ENCODE results near the gene WDR33.
"Not testable (repeated sequence)": the region's sequence is repeated elsewhere in the genome, so short reads cannot be mapped to it uniquely, and the experiment has no call there.

Gene WDR33

GRCh38 chr2:127829845-127830246 is 18.9 kb upstream of the WDR33 start:
- TF ChIP-seq TOX (CRISPR knock-in tag; IDR thresholded peaks at IDR 0.05; ENCODE audit: borderline replicate concordance) = no peak
- TF ChIP-seq, protein P1, sequence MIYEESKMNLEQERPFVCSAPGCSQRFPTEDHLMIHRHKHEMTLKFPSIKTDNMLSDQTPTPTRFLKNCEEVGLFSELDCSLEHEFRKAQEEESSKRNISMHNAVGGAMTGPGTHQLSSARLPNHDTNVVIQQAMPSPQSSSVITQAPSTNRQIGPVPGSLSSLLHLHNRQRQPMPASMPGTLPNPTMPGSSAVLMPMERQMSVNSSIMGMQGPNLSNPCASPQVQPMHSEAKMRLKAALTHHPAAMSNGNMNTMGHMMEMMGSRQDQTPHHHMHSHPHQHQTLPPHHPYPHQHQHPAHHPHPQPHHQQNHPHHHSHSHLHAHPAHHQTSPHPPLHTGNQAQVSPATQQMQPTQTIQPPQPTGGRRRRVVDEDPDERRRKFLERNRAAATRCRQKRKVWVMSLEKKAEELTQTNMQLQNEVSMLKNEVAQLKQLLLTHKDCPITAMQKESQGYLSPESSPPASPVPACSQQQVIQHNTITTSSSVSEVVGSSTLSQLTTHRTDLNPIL (CRISPR knock-in tag; IDR thresholded peaks at IDR 0.05; ENCODE audit: low read depth) = no peak
- no peak for TF ChIP-seq SNAI2 (CRISPR knock-in tag; IDR thresholded peaks at IDR 0.05)
- TF ChIP-seq CSDC2 (CRISPR knock-in tag; IDR thresholded peaks at IDR 0.05) = no peak
- ATAC-seq = no peak

- not testable (repeated sequence) for ATAC-seq
These were observed 15.7 kb upstream of the WDR33 start for GRCh38 chr2:127826708-127827107.

- no peak for ATAC-seq
- no peak for TF ChIP-seq SNAI2 (CRISPR knock-in tag; IDR thresholded peaks at IDR 0.05)
- TF ChIP-seq CSRNP3 (CRISPR knock-in tag; IDR thresholded peaks at IDR 0.05) = no peak
- TF ChIP-seq ZNF8 (CRISPR knock-in tag; IDR thresholded peaks at IDR 0.05) = no peak
- no peak for TF ChIP-seq RARB (CRISPR knock-in tag; IDR thresholded peaks at IDR 0.05)
- TF ChIP-seq, protein P2, sequence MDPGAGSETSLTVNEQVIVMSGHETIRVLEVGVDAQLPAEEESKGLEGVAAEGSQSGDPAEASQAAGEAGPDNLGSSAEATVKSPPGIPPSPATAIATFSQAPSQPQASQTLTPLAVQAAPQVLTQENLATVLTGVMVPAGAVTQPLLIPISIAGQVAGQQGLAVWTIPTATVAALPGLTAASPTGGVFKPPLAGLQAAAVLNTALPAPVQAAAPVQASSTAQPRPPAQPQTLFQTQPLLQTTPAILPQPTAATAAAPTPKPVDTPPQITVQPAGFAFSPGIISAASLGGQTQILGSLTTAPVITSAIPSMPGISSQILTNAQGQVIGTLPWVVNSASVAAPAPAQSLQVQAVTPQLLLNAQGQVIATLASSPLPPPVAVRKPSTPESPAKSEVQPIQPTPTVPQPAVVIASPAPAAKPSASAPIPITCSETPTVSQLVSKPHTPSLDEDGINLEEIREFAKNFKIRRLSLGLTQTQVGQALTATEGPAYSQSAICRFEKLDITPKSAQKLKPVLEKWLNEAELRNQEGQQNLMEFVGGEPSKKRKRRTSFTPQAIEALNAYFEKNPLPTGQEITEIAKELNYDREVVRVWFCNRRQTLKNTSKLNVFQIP (CRISPR knock-in tag; IDR thresholded peaks at IDR 0.05; ENCODE audit: borderline replicate concordance, low read depth) = no peak
- TF ChIP-seq BACH2 (CRISPR knock-in tag; IDR thresholded peaks at IDR 0.05; ENCODE audit: borderline replicate concordance) = no peak
- no peak for TF ChIP-seq CSDC2 (CRISPR knock-in tag; IDR thresholded peaks at IDR 0.05)
- TF ChIP-seq TSHZ2 (CRISPR knock-in tag; IDR thresholded peaks at IDR 0.05) = no peak
- no peak for TF ChIP-seq ZNF565 (CRISPR knock-in tag; conservative IDR thresholded peaks at IDR 0.05; ENCODE audit: low read depth)
- no peak for TF ChIP-seq ISL1 (CRISPR knock-in tag; IDR thresholded peaks at IDR 0.05)
- no peak for TF ChIP-seq ARNTL (CRISPR knock-in tag; IDR thresholded peaks at IDR 0.05; ENCODE audit: borderline replicate concordance, low read depth)
- TF ChIP-seq TOX (CRISPR knock-in tag; IDR thresholded peaks at IDR 0.05; ENCODE audit: borderline replicate concordance) = no peak
- TF ChIP-seq ZC3H10 (CRISPR knock-in tag; IDR thresholded peaks at IDR 0.05) = no peak
- TF ChIP-seq OSR1 (CRISPR knock-in tag; IDR thresholded peaks at IDR 0.05) = no peak
- TF ChIP-seq PPARA (CRISPR knock-in tag; IDR thresholded peaks at IDR 0.05; ENCODE audit: borderline replicate concordance) = no peak
- TF ChIP-seq ZNF70 (CRISPR knock-in tag; IDR thresholded peaks at IDR 0.05) = no peak
These were observed 15.1 kb upstream of the WDR33 start for GRCh38 chr2:127826047-127826446.

GRCh38 chr2:127820080-127820668 is 9.2 kb upstream of the WDR33 start:
- no peak for ATAC-seq
- TF ChIP-seq BACH2 (CRISPR knock-in tag; IDR thresholded peaks at IDR 0.05; ENCODE audit: borderline replicate concordance) = no peak
- no peak for TF ChIP-seq TOX (CRISPR knock-in tag; IDR thresholded peaks at IDR 0.05; ENCODE audit: borderline replicate concordance)
- TF ChIP-seq OSR1 (CRISPR knock-in tag; IDR thresholded peaks at IDR 0.05) = no peak
- no peak for TF ChIP-seq PPARA (CRISPR knock-in tag; IDR thresholded peaks at IDR 0.05; ENCODE audit: borderline replicate concordance)
- TF ChIP-seq CSDC2 (CRISPR knock-in tag; IDR thresholded peaks at IDR 0.05) = no peak
- TF ChIP-seq ISL1 (CRISPR knock-in tag; IDR thresholded peaks at IDR 0.05) = no peak
- TF ChIP-seq SNAI2 (CRISPR knock-in tag; IDR thresholded peaks at IDR 0.05) = no peak
- TF ChIP-seq, protein P2 (CRISPR knock-in tag; IDR thresholded peaks at IDR 0.05; ENCODE audit: borderline replicate concordance, low read depth) = no peak
- TF ChIP-seq ARNTL (CRISPR knock-in tag; IDR thresholded peaks at IDR 0.05; ENCODE audit: borderline replicate concordance, low read depth) = no peak
- no peak for TF ChIP-seq ESRRG (CRISPR knock-in tag; IDR thresholded peaks at IDR 0.05)
- TF ChIP-seq CSRNP3 (CRISPR knock-in tag; IDR thresholded peaks at IDR 0.05) = no peak

Data from SK-N-SH treated with all-trans-retinoic acid at 6 μM for 48 hours (cell line).